Endodermal cell (in vitro differentiated cells): ENCODE data around the gene RNLS. TPM values are rescaled to one million over a fixed set of nuclear protein-coding genes. Genes with fewer than 3 reads are reported as not detected.

Experiments used
- DNase-seq: peaks from one replicate; pipeline ENCODE4 v3.0.0-alpha.2; 2017
- H3K27ac ChIP-seq: 2 replicates; pipeline ENCODE4 v1.5.1; 2013; ENCODE audit warnings: mild to moderate bottlenecking, low read depth, low read length, moderate library complexity
- H3K27me3 ChIP-seq: 2 replicates; pipeline ENCODE4 v1.6.1; 2013; ENCODE audit warnings: mild to moderate bottlenecking, low read length, moderate library complexity; ENCODE audit not compliant: insufficient read depth, control insufficient read depth, poor library complexity, severe bottlenecking
- H3K36me3 ChIP-seq: 2 replicates; pipeline ENCODE4 v1.7.0; 2013; ENCODE audit warnings: mild to moderate bottlenecking, low read length, moderate library complexity; ENCODE audit not compliant: control insufficient read depth, insufficient read depth
- H3K4me1 ChIP-seq: one replicate; pipeline ENCODE4 v1.7.0; 2013; ENCODE audit warnings: low read length; ENCODE audit not compliant: control insufficient read depth, insufficient read depth
- H3K4me3 ChIP-seq: 2 replicates; pipeline ENCODE4 v1.5.1; 2013; ENCODE audit warnings: mild to moderate bottlenecking, low read length, moderate library complexity
- H3K9ac ChIP-seq: 2 replicates; pipeline ENCODE4 v1.6.1; 2013; ENCODE audit warnings: mild to moderate bottlenecking, low read length, moderate library complexity; ENCODE audit not compliant: poor library complexity, severe bottlenecking; ENCODE audit errors: extremely low read depth
- H3K9me3 ChIP-seq: 2 replicates; pipeline ENCODE4 v1.6.1; 2013; ENCODE audit warnings: mild to moderate bottlenecking, low read length, moderate library complexity; ENCODE audit not compliant: control insufficient read depth
- H3K27ac Mint-ChIP-seq: 2 replicates; pipeline ENCODE4 v1.8.0; 2020; ENCODE audit warnings: mixed read lengths
- H3K27me3 Mint-ChIP-seq: 2 replicates; pipeline ENCODE4 v1.8.0; 2021; ENCODE audit warnings: mild to moderate bottlenecking, mixed read lengths; ENCODE audit not compliant: insufficient read depth
- H3K36me3 Mint-ChIP-seq: 2 replicates; pipeline ENCODE4 v1.8.0; 2020; ENCODE audit warnings: low read depth, mixed read lengths
- H3K4me1 Mint-ChIP-seq: 2 replicates; pipeline ENCODE4 v1.8.0; 2020; ENCODE audit warnings: mixed read lengths
- H3K4me3 Mint-ChIP-seq: 2 replicates; pipeline ENCODE4 v1.8.0; 2020; ENCODE audit warnings: mild to moderate bottlenecking, moderate library complexity, mixed read lengths
- H3K9me3 Mint-ChIP-seq: 2 replicates; pipeline ENCODE4 v1.8.0; 2020; ENCODE audit warnings: mild to moderate bottlenecking, mixed read lengths
- CTCF ChIP-seq: fragments of 200-600 bp; sonication (generic); conservative IDR thresholded peaks from 2 replicates; pipeline ENCODE4 v1.5.0; 2021; ENCODE audit warnings: antibody characterized with exemption, mild to moderate bottlenecking
- WGBS, 2 experiments: methylation state at CpG; one replicate each; pipeline versions ENCODE4 v1.1.5 to v1.1.7; 2013; ENCODE audit warnings: missing lambda C conversion rate in 2 of 2, mixed read lengths in 1 of 2; ENCODE audit not compliant: insufficient coverage in 1 of 2, insufficient read length in 1 of 2; 5-methylcytosine and 5-hydroxymethylcytosine counted together
- total RNA-seq, 2 donors: library from RNA; stranded (reverse); fragmentation: NEBNext Ultra II Directional in 1 of 2; extraction: Animal tissue kit (Norgen Biotek cat#: 25700) in 1 of 2; gene quantifications; 2 replicates in 1 of 2; 3 replicates in 1 of 2; pipeline ENCODE4 v1.2.1, GENCODE V29; 2021

Gene RNLS
- total RNA-seq, 2 donors from 2014 or later: 10.1 to 12.3 TPM

DNA sequence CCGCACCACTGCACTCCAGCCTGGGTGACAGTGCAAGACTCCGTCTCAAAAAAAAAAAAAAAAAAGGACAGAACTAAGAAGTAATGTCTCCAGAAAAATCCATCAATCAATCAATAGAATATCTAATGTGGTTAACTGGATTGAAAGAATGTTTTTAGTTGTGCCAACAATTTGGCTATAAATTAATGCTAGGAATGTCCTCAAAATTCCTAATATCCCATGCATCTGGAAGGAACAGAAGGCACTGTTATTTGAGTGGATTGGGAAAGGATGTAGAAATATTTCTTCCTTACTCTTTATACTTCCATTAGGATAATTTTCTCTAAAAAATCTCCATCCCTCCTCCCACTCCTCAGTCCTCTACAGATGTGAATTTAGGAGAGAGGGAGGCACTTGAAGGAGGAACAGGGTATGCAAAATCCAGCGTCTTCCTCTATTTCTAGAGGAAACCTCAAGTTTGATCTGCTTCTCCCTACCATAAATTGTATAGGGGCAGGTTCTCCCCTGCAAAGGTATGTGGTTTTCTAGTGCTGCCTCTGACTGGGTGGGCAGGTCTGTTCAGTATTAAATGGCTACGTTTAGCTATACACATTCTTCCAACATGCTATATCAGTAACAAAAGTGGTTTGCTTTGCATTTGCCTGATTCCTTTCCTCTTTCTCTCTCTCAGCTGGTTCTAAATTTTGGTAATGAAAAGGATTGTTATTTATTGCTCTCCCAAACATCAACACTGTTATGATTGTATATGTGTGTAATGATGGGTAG lies 54.1 kb downstream of the RNLS start:
- no peaks in the 10 kb centered on the region for H3K9me3 Mint-ChIP-seq
- Histone ChIP-seq H3K27me3 (no peaks in the 10 kb centered on the region), H3K36me3 (no peaks in the 10 kb centered on the region), H3K9ac (no peak overlapping the region), H3K27ac (no peak overlapping the region), H3K4me3 (no peak overlapping the region), H3K4me1 (peaks cover 4% of the 10 kb centered on the region), H3K9me3 (no peaks in the 10 kb centered on the region)
- no peak overlapping the region for H3K4me3 Mint-ChIP-seq
- no peak for DNase-seq
- no peak overlapping the region for H3K27ac Mint-ChIP-seq
- H3K27me3 Mint-ChIP-seq: no peaks in the 10 kb centered on the region
- TF ChIP-seq CTCF: no peak
- WGBS, 2 experiments: 79 to 100% methylated on average over 1 to 3 of the region's 4 CpGs
- H3K4me1 Mint-ChIP-seq: peaks cover 8% of the 10 kb centered on the region
- no peaks in the 10 kb centered on the region for H3K36me3 Mint-ChIP-seq

GRCh38 chr10:88528201-88528600 lies 54.9 kb downstream of the RNLS start:
- Histone ChIP-seq H3K9me3 (no peaks in the 10 kb centered on the region), H3K4me3 (no peak overlapping the region), H3K27me3 (no peaks in the 10 kb centered on the region), H3K36me3 (no peaks in the 10 kb centered on the region), H3K27ac (no peak overlapping the region), H3K9ac (no peak overlapping the region), H3K4me1 (peaks cover 4% of the 10 kb centered on the region)
- no peaks in the 10 kb centered on the region for H3K36me3 Mint-ChIP-seq
- H3K4me1 Mint-ChIP-seq: peaks cover 8% of the 10 kb centered on the region
- no peak for TF ChIP-seq CTCF
- no peaks in the 10 kb centered on the region for H3K9me3 Mint-ChIP-seq
- no peak for DNase-seq
- no peak overlapping the region for H3K4me3 Mint-ChIP-seq
- no peak overlapping the region for H3K27ac Mint-ChIP-seq
- H3K27me3 Mint-ChIP-seq: no peaks in the 10 kb centered on the region

DNA sequence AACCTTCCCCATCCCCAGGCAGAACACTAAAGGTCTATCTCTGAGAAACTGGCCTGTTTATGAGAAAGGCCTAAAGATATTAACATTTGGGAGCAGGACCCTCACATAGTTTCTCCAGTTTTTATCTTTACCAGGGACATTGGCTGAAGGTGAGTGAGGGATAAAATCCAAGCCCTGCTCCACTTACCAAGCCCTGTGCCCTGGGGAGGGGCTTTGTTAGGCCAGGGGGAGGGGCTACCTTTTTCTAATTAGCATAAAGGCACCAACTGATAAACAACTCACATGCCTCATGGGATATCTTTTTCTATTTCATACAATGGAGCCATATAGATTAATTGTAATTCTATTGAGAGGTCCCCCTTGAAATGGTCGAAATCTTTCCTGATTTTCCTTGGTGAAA lies 55.9 kb downstream of the RNLS start:
- TF ChIP-seq CTCF: no peak
- Mint-ChIP-seq H3K4me3 (no peak overlapping the region), H3K9me3 (no peaks in the 10 kb centered on the region), H3K4me1 (peaks cover 8% of the 10 kb centered on the region), H3K27ac (no peak overlapping the region), H3K36me3 (no peaks in the 10 kb centered on the region), H3K27me3 (no peaks in the 10 kb centered on the region)
- H3K27ac ChIP-seq: no peak overlapping the region
- 100% methylated on average over 1 of the region's 1 CpG; no CpG with 5 or more reads in 1 of the 2 experiments for whole genome bisulfite sequencing, 2 experiments
- H3K4me1 ChIP-seq: peaks cover 4% of the 10 kb centered on the region
- H3K4me3 ChIP-seq: no peak overlapping the region
- DNase-seq: no peak
- no peaks in the 10 kb centered on the region for H3K27me3 ChIP-seq
- H3K36me3 ChIP-seq: no peaks in the 10 kb centered on the region
- H3K9me3 ChIP-seq: no peaks in the 10 kb centered on the region
- H3K9ac ChIP-seq: no peak overlapping the region
